HepG2 (cell line): ENCODE results near the gene PAXX. TPM values are rescaled to one million over a fixed set of nuclear protein-coding genes. Genes with fewer than 3 reads are reported as not detected.

Experiments used
- ATAC-seq: fragments of 200-7000 bp; cut with Tn5 transposase; 3 replicates; pipeline ENCODE4 v1.9.1; 2020; ENCODE audit warnings: mild to moderate bottlenecking, moderate library complexity
- BruUV-seq: library from RNA; stranded (reverse); fragments of 400-500 nt; replicated peaks from 2 replicates; lab custom pipeline; 2021; lab: Mats Ljungman, UMichigan
- CTCF ChIA-PET: fragments of 300-600 bp; formaldehyde crosslinking; extraction: SDS; loops from one replicate; lab custom pipeline; 2021; ENCODE audit warnings: low total read pairs, inconsistent platforms, low intra/inter-chr PET ratio; lab: Yijun Ruan, JAX
- POLR2A ChIA-PET: fragments of 350-600 bp; sonication (Branson Sonifier 250); formaldehyde crosslinking; loops from one replicate; lab custom pipeline; 2020; ENCODE audit warnings: antibody characterized with exemption, inconsistent platforms; lab: Yijun Ruan, JAX
- DNase-seq: peaks from one replicate; pipeline ENCODE4 v3.0.0-alpha.2; 2015; ENCODE audit warnings: low spot score
- FAIRE-seq: peaks from 3 replicates; lab custom pipeline; 2011; peaks lifted over from hg19 to GRCh38; lab: Jason Lieb, UNC
- H2AFZ ChIP-seq: one replicate; pipeline ENCODE4 v1.6.1; 2011; ENCODE audit warnings: low read length, inconsistent platforms
- H3K27ac ChIP-seq: fragments of 300-600 bp; 3 replicates; pipeline ENCODE4 v1.8.0; 2011; ENCODE audit warnings: mixed run types, mild to moderate bottlenecking, mixed read lengths, low read length, inconsistent platforms; ENCODE audit not compliant: insufficient read depth; ENCODE audit errors: extremely low read length
- H3K27me3 ChIP-seq, 2 experiments: fragments of 200-600 bp in 1 of 2; 2 replicates in 1 of 2; 3 replicates in 1 of 2; pipeline versions ENCODE4 v1.6.0 to v1.8.0; 2011; ENCODE audit warnings: low read length in 2 of 2, mild to moderate bottlenecking in 2 of 2, moderate library complexity in 2 of 2, inconsistent platforms in 1 of 2; ENCODE audit not compliant: insufficient read depth in 2 of 2, control insufficient read depth in 1 of 2
- H3K36me3 ChIP-seq, 2 experiments: fragments of 200-600 bp in 1 of 2; replicated peaks in 1 of 2; 2 replicates in 1 of 2; 3 replicates in 1 of 2; pipeline versions ENCODE4 v1.5.1 to v1.8.0; 2011; ENCODE audit warnings: low read length in 2 of 2, inconsistent platforms in 1 of 2; ENCODE audit not compliant: insufficient read depth in 2 of 2, control insufficient read depth in 1 of 2
- H3K4me1 ChIP-seq: 2 replicates; pipeline ENCODE4 v1.5.1; 2012; ENCODE audit warnings: low read length, inconsistent platforms; ENCODE audit not compliant: insufficient read depth
- H3K4me2 ChIP-seq: 2 replicates; pipeline ENCODE4 v1.6.0; 2011; ENCODE audit warnings: low read depth, low read length, inconsistent platforms
- H3K4me3 ChIP-seq, 3 experiments: fragments of 200-600 bp in 1 of 3; sonication (generic), shearing (Covaris generic) in 1 of 3; replicated peaks in 1 of 3; 2 replicates each; pipeline ENCODE4 v1.5.1; 2011 to 2016; ENCODE audit warnings: low read length in 3 of 3, inconsistent platforms in 2 of 3, low read depth in 2 of 3, mild to moderate bottlenecking in 2 of 3, control low read depth in 1 of 3, mixed read lengths in 1 of 3; ENCODE audit not compliant: insufficient read depth in 1 of 3
- H3K79me2 ChIP-seq: one replicate; pipeline ENCODE4 v1.6.1; 2011; ENCODE audit warnings: low read length, inconsistent platforms; ENCODE audit not compliant: insufficient read depth
- H3K9ac ChIP-seq: 2 replicates; pipeline ENCODE4 v1.6.0; 2011; ENCODE audit warnings: mild to moderate bottlenecking, low read depth, low read length, inconsistent platforms; ENCODE audit not compliant: insufficient read depth
- H3K9me3 ChIP-seq: 2 replicates; pipeline ENCODE4 v1.5.1; 2012; ENCODE audit warnings: mild to moderate bottlenecking, low read length
- H4K20me1 ChIP-seq: 2 replicates; pipeline ENCODE4 v1.6.0; 2011; ENCODE audit warnings: inconsistent platforms, mild to moderate bottlenecking, low read length, moderate library complexity; ENCODE audit not compliant: insufficient read depth
- CCDC6 ChIP-seq: sonication (generic); formaldehyde crosslinking; IDR thresholded peaks from 2 replicates; pipeline ENCODE4 v1.8.1; 2022; ENCODE audit warnings: mild to moderate bottlenecking, missing genetic modification reagents, moderate library complexity
- CENPT ChIP-seq: sonication (generic); formaldehyde crosslinking; IDR thresholded peaks from 2 replicates; pipeline ENCODE4 v1.8.0; 2022; ENCODE audit warnings: low read depth, mild to moderate bottlenecking, moderate library complexity, missing genetic modification reagents
- CTCF ChIP-seq: sonication (generic); formaldehyde crosslinking; IDR thresholded peaks from 2 replicates; pipeline ENCODE4 v1.5.0; 2020; ENCODE audit warnings: mild to moderate bottlenecking, missing genetic modification reagents, moderate library complexity
- FOXC1 ChIP-seq: sonication (generic); formaldehyde crosslinking; IDR thresholded peaks from 2 replicates; pipeline ENCODE4 v1.8.0; 2022; ENCODE audit warnings: mild to moderate bottlenecking, missing genetic modification reagents, borderline replicate concordance
- KDM1A ChIP-seq: IDR thresholded peaks from 2 replicates; pipeline ENCODE4 v1.6.1; 2016; ENCODE audit warnings: missing compliant biosample characterization
- MTA3 ChIP-seq: sonication (generic); formaldehyde crosslinking; IDR thresholded peaks from 2 replicates; pipeline ENCODE4 v1.4.0; 2020; ENCODE audit warnings: missing genetic modification reagents
- NRL ChIP-seq: sonication (generic); formaldehyde crosslinking; IDR thresholded peaks from 2 replicates; pipeline ENCODE4 v1.5.0; 2020; ENCODE audit warnings: missing genetic modification reagents, mild to moderate bottlenecking, moderate library complexity, borderline replicate concordance
- PHF21A ChIP-seq: sonication (generic); formaldehyde crosslinking; IDR thresholded peaks from 2 replicates; pipeline ENCODE4 v1.5.0; 2020; ENCODE audit warnings: mild to moderate bottlenecking, missing genetic modification reagents
- RBM22 ChIP-seq: fragments of 200-400 bp; formaldehyde crosslinking; optimal IDR thresholded peaks from 2 replicates; pipeline ENCODE3; 2017; ENCODE audit warnings: mild to moderate bottlenecking, low read length, moderate library complexity
- SP2 ChIP-seq: sonication (generic); formaldehyde crosslinking; IDR thresholded peaks from 2 replicates; pipeline ENCODE4 v1.5.1; 2020; ENCODE audit warnings: mild to moderate bottlenecking, missing genetic modification reagents
- YY1 ChIP-seq: IDR thresholded peaks from 2 replicates; pipeline ENCODE4 v1.6.1; 2011; ENCODE audit warnings: low read length, low read depth, moderate library complexity, mild to moderate bottlenecking; ENCODE audit not compliant: insufficient read depth, insufficient replicate concordance
- ZNF121 ChIP-seq: sonication (generic); formaldehyde crosslinking; IDR thresholded peaks from 2 replicates; pipeline ENCODE4 v1.5.0; 2020; ENCODE audit warnings: mild to moderate bottlenecking, missing genetic modification reagents
- ZNF263 ChIP-seq: sonication (generic); formaldehyde crosslinking; IDR thresholded peaks from 2 replicates; pipeline ENCODE4 v1.4.0; 2020; ENCODE audit warnings: missing genetic modification reagents
- ZNF280B ChIP-seq: sonication (generic); formaldehyde crosslinking; IDR thresholded peaks from 2 replicates; pipeline ENCODE4 v1.5.0; 2020; ENCODE audit warnings: missing genetic modification reagents, mild to moderate bottlenecking, borderline replicate concordance
- ZNF432 ChIP-seq: sonication (generic); formaldehyde crosslinking; IDR thresholded peaks from 2 replicates; pipeline ENCODE4 v1.5.0; 2020; ENCODE audit warnings: missing genetic modification reagents, mild to moderate bottlenecking, borderline replicate concordance
- ZNF746 ChIP-seq: sonication (generic); formaldehyde crosslinking; IDR thresholded peaks from 2 replicates; pipeline ENCODE4 v1.8.0; 2022; ENCODE audit warnings: mild to moderate bottlenecking, missing genetic modification reagents
- ZNF770 ChIP-seq: sonication (generic); formaldehyde crosslinking; IDR thresholded peaks from 2 replicates; pipeline ENCODE4 v1.5.0; 2020; ENCODE audit warnings: mild to moderate bottlenecking, missing genetic modification reagents
- ZNF773 ChIP-seq: sonication (generic); formaldehyde crosslinking; IDR thresholded peaks from 2 replicates; pipeline ENCODE4 v1.4.0; 2020; ENCODE audit warnings: missing genetic modification reagents, borderline replicate concordance
- ZSCAN29 ChIP-seq: sonication (generic); formaldehyde crosslinking; conservative IDR thresholded peaks from 2 replicates; pipeline ENCODE4 v1.4.0; 2020; ENCODE audit warnings: mild to moderate bottlenecking, missing genetic modification reagents
- WGBS: methylation state at CpG from one replicate; pipeline ENCODE4 v1.1.6; 2017; ENCODE audit warnings: low lambda C conversion rate; 5-methylcytosine and 5-hydroxymethylcytosine counted together
- in situ Hi-C: cut with HindIII; loops from 2 replicates; pipeline ENCODE4 v1.10.0; 2017; ENCODE audit warnings: low pct_unique_long_range_greater_than_20kb; ENCODE audit not compliant: extremely low pct_ligation_motif_present
- intact Hi-C: fragments of 100-400 bp; cut with micrococcal nuclease; formaldehyde crosslinking; loops from one replicate; pipeline ENCODE4 v1.10.0; 2022; ENCODE audit not compliant: unreplicated experiment
- polyA plus RNA-seq, 8 experiments: library from polyadenylated mRNA; depleted of rRNA in 3 of 8; stranded (reverse) in 7 of 8; unstranded in 1 of 8; fragments of >200 nt; fragmentation: Illumina TruSeq in 4 of 8; extraction: Trizol in 4 of 8; gene quantifications; 2 replicates each; pipeline versions ENCODE4 v1.2.1 to v1.2.3, GENCODE V29; 2011 to 2016; ENCODE audit warnings: low read depth in 4 of 8, missing spikeins in 1 of 8, mixed read lengths in 1 of 8; ENCODE audit not compliant: insufficient read depth in 1 of 8
- total RNA-seq, 5 experiments: library from RNA; depleted of rRNA; stranded (reverse); fragments of >200 nt; fragmentation: Illumina TruSeq; extraction: Trizol; gene quantifications; 2 replicates each; pipeline ENCODE4 v1.2.3, GENCODE V29; 2016; ENCODE audit warnings: low read depth in 1 of 5

The PAXX gene
- total and polyA plus RNA-seq, 2 of the 13 experiments (the other 11 are each of a cell fraction or from before 2014, with no cell fraction given): 14.0 to 31.9 TPM

GRCh38 chr9:136988872-136989271 is 3.4 kb upstream of the PAXX start:
- WGBS: 51% methylated on average over 4 of the region's 4 CpGs
- ATAC-seq (no peak), DNase-seq (no peak), FAIRE-seq (no peak)
- intact Hi-C loops: no loop called here
- H3K9ac ChIP-seq: no peak overlapping the region
- peaks cover 47% of the 10 kb centered on the region for H3K4me1 ChIP-seq
- ChIA-PET CTCF (no interaction called here), POLR2A (no interaction called here)
- H2AFZ ChIP-seq: no peak overlapping the region
- H3K36me3 ChIP-seq: no peaks in the 10 kb centered on the region
- in situ Hi-C loops: no loop called here
- H3K27ac ChIP-seq: no peak overlapping the region
- BruUV-seq: no TSS peak
- no peaks in the 10 kb centered on the region for H3K9me3 ChIP-seq
- H3K4me3 ChIP-seq: no peak overlapping the region
- no peaks in the 10 kb centered on the region for H4K20me1 ChIP-seq
- no peak overlapping the region for H3K4me2 ChIP-seq
- H3K79me2 ChIP-seq: peaks cover 5% of the 10 kb centered on the region
- H3K27me3 ChIP-seq: peaks cover 3 to 29% of the 10 kb centered on the region in 2 experiments; a peak in 3 of 5 replicates
- no peak for TF ChIP-seq ZNF280B (CRISPR knock-in tag)
- no peak for TF ChIP-seq CENPT (CRISPR knock-in tag)
- no peak for TF ChIP-seq ZNF432
- TF ChIP-seq ZNF121 (CRISPR knock-in tag): peak; percentile 73
- peak; percentile 60 for TF ChIP-seq ZNF770 (CRISPR knock-in tag)
- TF ChIP-seq MTA3 (CRISPR knock-in tag): no peak
- TF ChIP-seq ZNF746 (CRISPR knock-in tag): no peak
- peak; percentile 87 for TF ChIP-seq ZNF263 (CRISPR knock-in tag)
- TF ChIP-seq YY1: no peak
- TF ChIP-seq NRL (CRISPR knock-in tag): no peak
- no peak for TF ChIP-seq CTCF (CRISPR knock-in tag)
- no peak for TF ChIP-seq SP2
- no peak for TF ChIP-seq KDM1A (CRISPR knock-in tag)
- no peak for TF ChIP-seq RBM22
- TF ChIP-seq FOXC1 (CRISPR knock-in tag): no peak
- TF ChIP-seq CCDC6 (CRISPR knock-in tag): no peak
- no peak for TF ChIP-seq ZSCAN29
- TF ChIP-seq PHF21A (CRISPR knock-in tag): no peak
- no peak for TF ChIP-seq ZNF773 (CRISPR knock-in tag)
